ENCODE results near the gene TMEM52. TPM values are rescaled to one million over a fixed set of nuclear protein-coding genes. Genes with fewer than 3 reads are reported as not detected.
A peak's percentile ranks its signal among the peaks of the same experiment; 100 is the strongest.

TMEM52 gene
- total RNA-seq, 1 experiment from 2014 or later = not detected

GRCh38 chr1:1919304-1920056 lies 401 bp upstream of the TMEM52 start:
- DNase-seq (ENCODE audit: low read depth) = peak; percentile 98
- in situ Hi-C loops (cut with HindIII; ENCODE audit: low pct_unique_long_range_greater_than_20kb, low sequenced_read_pairs) = no loop called here

DNA sequence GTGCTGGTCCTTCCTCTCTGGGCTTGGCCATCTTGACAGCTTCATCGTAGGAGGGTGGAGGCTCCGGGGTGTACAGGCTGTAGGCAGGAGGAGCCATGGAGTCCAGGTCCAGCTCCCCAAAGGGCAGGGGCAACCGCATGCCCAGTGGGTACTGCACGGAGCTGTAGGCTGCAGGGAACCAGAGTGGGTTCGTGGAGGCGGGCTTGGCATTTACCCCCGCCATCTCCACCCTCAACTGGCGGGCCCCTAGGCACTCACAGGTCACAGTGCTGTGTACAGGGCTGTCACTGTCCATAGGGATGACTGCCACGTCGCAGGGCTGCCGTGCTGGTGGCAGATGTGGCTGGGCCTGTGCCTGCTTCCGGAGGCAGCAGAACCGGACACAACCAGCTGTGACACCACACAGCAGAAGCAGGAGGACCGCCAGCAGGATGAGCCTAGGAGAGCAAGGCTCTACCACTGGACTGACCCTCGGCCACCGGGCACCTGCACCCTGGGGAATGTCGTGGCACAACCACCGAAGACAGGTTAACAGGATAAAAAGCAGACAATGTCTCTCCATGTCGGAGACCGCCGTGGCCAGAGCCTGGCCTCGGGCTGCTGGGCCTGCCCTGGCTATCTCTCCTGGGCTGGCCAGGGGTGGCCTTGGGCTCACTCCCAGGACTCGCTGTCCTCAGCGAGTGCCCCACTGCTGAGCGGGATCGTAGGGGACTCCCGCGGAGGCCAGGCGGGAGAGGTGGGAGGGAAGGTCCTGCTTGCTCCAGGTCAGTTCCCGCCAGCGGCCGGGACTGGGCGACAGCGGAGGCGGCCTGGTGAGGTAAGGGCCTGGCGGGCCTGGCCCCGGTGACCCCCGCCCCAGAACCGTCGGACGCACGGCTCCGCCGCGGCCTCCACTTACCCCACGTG lies 831 bp downstream of the TMEM52 start:
- DNase-seq (ENCODE audit: low read depth) = no peak
- in situ Hi-C loops (cut with HindIII; ENCODE audit: low pct_unique_long_range_greater_than_20kb, low sequenced_read_pairs) = no loop called here

- in situ Hi-C loops (cut with HindIII; ENCODE audit: low pct_unique_long_range_greater_than_20kb, low sequenced_read_pairs) = no loop called here
- no peak for DNase-seq (ENCODE audit: low read depth)
Measured at GRCh38 chr1:1917304-1917976, 1.6 kb downstream of the TMEM52 start.

- no peak for DNase-seq (ENCODE audit: low read depth)
- in situ Hi-C loops (cut with HindIII; ENCODE audit: low pct_unique_long_range_greater_than_20kb, low sequenced_read_pairs) = no loop called here
Measured at GRCh38 chr1:1916851-1917251, 2.2 kb downstream of the TMEM52 start.

- no peak for DNase-seq (ENCODE audit: low read depth)
- in situ Hi-C loops (cut with HindIII; ENCODE audit: low pct_unique_long_range_greater_than_20kb, low sequenced_read_pairs) = no loop called here
Measured at GRCh38 chr1:1915911-1916840, 2.9 kb downstream of the TMEM52 start.

DNA sequence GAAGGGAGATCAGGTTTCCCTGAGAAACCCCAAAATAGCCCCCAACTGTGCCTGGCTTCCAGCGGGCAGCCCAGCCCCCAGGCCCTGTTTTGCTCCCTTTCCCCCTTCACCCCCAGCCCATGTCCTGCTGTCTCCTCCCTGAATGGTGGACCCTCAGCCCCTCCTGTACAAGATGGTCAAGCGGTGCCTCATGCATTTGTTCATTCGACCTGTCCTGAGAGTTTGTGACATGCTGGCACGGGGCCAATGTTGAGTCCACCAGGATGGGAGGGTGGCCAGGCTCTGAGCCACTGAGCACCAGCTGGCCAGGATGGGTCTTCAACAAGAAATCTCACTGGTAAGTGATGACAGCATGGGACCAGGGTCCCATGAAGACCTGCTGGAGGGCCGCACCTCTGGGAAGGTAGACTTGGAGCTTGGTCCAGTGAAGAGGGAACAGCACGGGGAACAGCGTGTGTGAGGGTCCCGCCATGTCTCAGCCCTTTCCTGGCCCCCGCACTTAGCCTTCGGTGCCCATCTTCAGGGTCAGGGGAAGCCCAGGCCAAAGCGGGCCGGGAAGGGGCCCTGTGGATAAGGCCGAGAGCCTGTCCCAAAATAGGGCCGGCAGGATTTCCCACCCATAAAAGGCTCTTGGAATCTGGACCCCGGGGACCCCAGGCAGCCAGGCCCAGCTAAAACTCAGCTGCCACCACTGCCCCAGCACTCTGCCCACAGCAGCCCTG lies 3.9 kb downstream of the TMEM52 start, which contains the start of gene CALML6:
CALML6 (plus strand) TSS at position 290 of the 722 bp plus-strand sequence; CDS start at position 311, 21 bp downstream.
- in situ Hi-C loops (cut with HindIII; ENCODE audit: low pct_unique_long_range_greater_than_20kb, low sequenced_read_pairs) = no loop called here

DNA sequence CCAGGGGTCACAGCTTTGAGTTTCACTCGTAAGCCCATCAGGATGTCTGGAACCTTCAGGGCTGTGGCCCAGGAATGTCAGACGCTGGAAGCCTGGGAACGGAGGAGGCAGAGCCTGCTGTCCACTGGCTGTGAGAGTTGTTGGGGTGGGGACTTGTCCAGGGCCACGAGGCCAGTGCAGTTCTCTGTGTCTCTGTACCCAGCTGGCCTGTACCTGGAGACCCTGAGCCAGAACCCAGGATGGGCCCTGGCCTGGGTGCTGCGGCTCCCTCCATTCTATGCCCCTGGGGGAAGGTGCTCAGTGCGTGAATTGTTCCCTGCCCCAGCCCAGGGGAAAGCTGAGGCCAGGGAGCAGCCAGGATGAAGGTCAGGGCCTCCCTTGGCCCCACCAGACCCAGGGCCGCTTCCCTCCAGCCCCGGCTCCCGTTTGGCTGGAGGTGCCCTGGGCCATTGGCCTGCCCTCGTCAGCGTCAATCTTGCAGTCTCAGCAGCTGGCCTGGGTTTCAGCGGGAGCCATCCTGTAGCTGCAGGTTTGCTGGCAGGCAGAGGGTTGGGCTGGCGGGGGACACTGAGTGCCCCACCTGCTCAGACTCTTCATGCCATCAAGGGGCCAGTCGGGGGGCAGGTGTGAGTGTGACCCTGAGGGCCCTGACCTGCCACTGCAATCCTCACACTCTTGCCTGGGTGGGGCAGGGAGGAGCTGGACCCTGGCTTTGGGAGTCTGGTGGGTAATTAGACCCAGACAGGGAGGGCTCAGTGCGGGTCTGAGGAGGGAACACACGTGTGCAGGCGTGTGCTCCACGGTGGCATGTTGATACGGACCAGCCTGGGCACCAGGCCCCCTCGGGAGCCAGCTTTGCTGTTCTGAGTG lies 4.7 kb downstream of the TMEM52 start:
- in situ Hi-C loops (cut with HindIII; ENCODE audit: low pct_unique_long_range_greater_than_20kb, low sequenced_read_pairs) = no loop called here
- no peak for DNase-seq (ENCODE audit: low read depth)

More for the DNA sequence above, 3.9 kb downstream of the TMEM52 start, which contains the start of gene CALML6:
- no peak for DNase-seq (ENCODE audit: low read depth)

- in situ Hi-C loops (cut with HindIII; ENCODE audit: low pct_unique_long_range_greater_than_20kb, low sequenced_read_pairs) = no loop called here
- no peak for DNase-seq (ENCODE audit: low read depth)
Measured at GRCh38 chr1:1911350-1912041, 7.6 kb downstream of the TMEM52 start.

- in situ Hi-C loops (cut with HindIII; ENCODE audit: low pct_unique_long_range_greater_than_20kb, low sequenced_read_pairs) = no loop called here
- no peak for DNase-seq (ENCODE audit: low read depth)
Measured at GRCh38 chr1:1910651-1911331, 8.3 kb downstream of the TMEM52 start.

- in situ Hi-C loops (cut with HindIII; ENCODE audit: low pct_unique_long_range_greater_than_20kb, low sequenced_read_pairs) = no loop called here
Measured at GRCh38 chr1:1910033-1910465, 9.0 kb downstream of the TMEM52 start.

GRCh38 chr1:1908506-1908791 lies 10.6 kb downstream of the TMEM52 start:
- in situ Hi-C loops (cut with HindIII; ENCODE audit: low pct_unique_long_range_greater_than_20kb, low sequenced_read_pairs) = no loop called here

More at GRCh38 chr1:1910033-1910465, 9.0 kb downstream of the TMEM52 start:
- no peak for DNase-seq (ENCODE audit: low read depth)

GRCh38 chr1:1907098-1907736 lies 11.9 kb downstream of the TMEM52 start:
- DNase-seq (ENCODE audit: low read depth) = no peak
- in situ Hi-C loops (cut with HindIII; ENCODE audit: low pct_unique_long_range_greater_than_20kb, low sequenced_read_pairs) = no loop called here

More at GRCh38 chr1:1908506-1908791, 10.6 kb downstream of the TMEM52 start:
- no peak for DNase-seq (ENCODE audit: low read depth)

DNA sequence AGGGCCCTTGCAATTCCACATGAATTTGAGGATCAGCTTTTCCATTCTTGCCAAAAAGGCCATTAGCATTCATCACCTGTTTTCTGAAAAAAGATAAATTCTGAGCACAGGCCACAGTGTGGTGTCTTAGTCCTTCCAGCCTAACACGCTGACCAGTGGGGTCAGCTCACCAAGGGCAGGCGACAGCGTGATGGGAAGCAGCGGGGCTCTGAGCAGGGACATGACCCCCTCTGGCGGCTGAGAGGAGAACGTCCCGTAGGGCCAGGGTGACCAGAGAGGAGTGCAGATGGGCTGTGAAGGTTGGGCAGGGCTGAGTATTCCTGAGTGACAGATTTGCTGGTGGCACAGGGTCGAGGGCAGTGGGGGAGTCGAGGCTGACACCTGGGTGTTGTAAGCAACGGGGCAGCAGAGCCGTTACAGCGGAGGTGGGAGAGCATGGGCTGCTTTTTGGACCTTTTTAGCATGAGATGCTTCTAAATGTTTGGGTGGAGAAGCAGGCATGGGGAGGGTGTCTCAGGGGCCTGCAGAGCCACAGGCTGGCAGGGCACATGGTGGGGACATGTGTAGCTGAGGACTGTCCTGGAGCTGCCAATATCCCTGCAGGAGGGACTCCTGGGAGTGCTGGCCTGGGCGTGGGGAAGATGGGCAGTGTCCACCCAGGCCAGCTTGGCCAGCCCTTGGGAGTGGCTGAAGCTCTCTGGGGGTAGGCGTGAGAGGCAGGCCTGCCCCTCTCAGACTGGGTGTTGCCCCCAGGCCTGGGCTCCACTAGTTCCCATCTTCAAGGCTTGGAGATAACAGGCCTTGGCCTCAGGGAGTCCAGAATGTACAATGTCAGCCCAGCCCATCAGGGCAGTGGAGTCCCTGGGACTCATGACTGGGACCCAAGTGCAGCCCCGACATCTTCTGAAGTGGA lies 12.6 kb downstream of the TMEM52 start:
- in situ Hi-C loops (cut with HindIII; ENCODE audit: low pct_unique_long_range_greater_than_20kb, low sequenced_read_pairs) = no loop called here
- DNase-seq (ENCODE audit: low read depth) = peak; percentile 74

GRCh38 chr1:1903224-1903623 lies 15.9 kb downstream of the TMEM52 start:
- in situ Hi-C loops (cut with HindIII; ENCODE audit: low pct_unique_long_range_greater_than_20kb, low sequenced_read_pairs) = no loop called here
- no peak for DNase-seq (ENCODE audit: low read depth)
